Caco-2 (cell line): ENCODE measurements around the gene TNFAIP8. TPM values are rescaled to one million over a fixed set of nuclear protein-coding genes. Genes with fewer than 3 reads are reported as not detected.

Source experiments
- BruUV-seq: library from RNA; stranded (reverse); fragments of 400-500 nt; replicated peaks from 2 replicates; lab custom pipeline; 2021; lab: Mats Ljungman, UMichigan
- CTCF ChIA-PET: fragments of 300-600 bp; sonication (Branson Sonifier 250); formaldehyde crosslinking; loops from one replicate; lab custom pipeline; 2022; ENCODE audit warnings: antibody characterized with exemption; lab: Charles Lee
- POLR2A ChIA-PET: fragments of 300-600 bp; sonication (Branson Sonifier 250); formaldehyde crosslinking; loops from one replicate; lab custom pipeline; 2022; ENCODE audit warnings: antibody characterized with exemption; lab: Charles Lee
- DNase-seq, 2 experiments: peaks; one replicate each; pipeline versions ENCODE4 v3.0.0 to v3.0.0-alpha.2; 2020 to 2022
- H3K27me3 ChIP-seq: replicated peaks from 2 replicates; pipeline ENCODE4 v1.6.0; 2011; ENCODE audit warnings: low read length; ENCODE audit not compliant: control insufficient read depth, insufficient read depth
- H3K36me3 ChIP-seq: 2 replicates; pipeline ENCODE4 v1.5.1; 2011; ENCODE audit warnings: low read length; ENCODE audit not compliant: control insufficient read depth, insufficient read depth
- H3K4me1 ChIP-seq: fragments of 250-450 bp; sonication (Bioruptor Pico); 2 replicates; pipeline ENCODE4 v1.5.1; 2020; ENCODE audit warnings: mild to moderate bottlenecking
- H3K4me3 ChIP-seq: 2 replicates; pipeline ENCODE4 v1.5.1; 2011; ENCODE audit warnings: low read depth, mild to moderate bottlenecking, control low read depth, low read length
- H3K9me3 ChIP-seq: fragments of 250-450 bp; sonication (Bioruptor Pico); 2 replicates; pipeline ENCODE4 v1.5.1; 2020; ENCODE audit warnings: mild to moderate bottlenecking, moderate library complexity
- H3K27ac Mint-ChIP-seq: one replicate; pipeline ENCODE4 v1.8.0; 2022; ENCODE audit warnings: mixed read lengths; ENCODE audit not compliant: unreplicated experiment
- H3K27me3 Mint-ChIP-seq: one replicate; pipeline ENCODE4 v1.8.0; 2022; ENCODE audit warnings: mixed read lengths; ENCODE audit not compliant: insufficient read depth, unreplicated experiment
- H3K36me3 Mint-ChIP-seq: one replicate; pipeline ENCODE4 v1.8.0; 2022; ENCODE audit warnings: mild to moderate bottlenecking, mixed read lengths; ENCODE audit not compliant: insufficient read depth, unreplicated experiment
- H3K4me1 Mint-ChIP-seq: one replicate; pipeline ENCODE4 v1.8.0; 2022; ENCODE audit warnings: low read depth, mixed read lengths; ENCODE audit not compliant: unreplicated experiment
- H3K4me3 Mint-ChIP-seq: one replicate; pipeline ENCODE4 v1.8.0; 2022; ENCODE audit warnings: mild to moderate bottlenecking, moderate library complexity, mixed read lengths; ENCODE audit not compliant: unreplicated experiment
- H3K9me3 Mint-ChIP-seq: one replicate; pipeline ENCODE4 v1.8.0; 2022; ENCODE audit warnings: mixed read lengths; ENCODE audit not compliant: unreplicated experiment
- CTCF ChIP-seq, 2 experiments: fragments of 200-600 bp in 1 of 2; IDR thresholded peaks; 1 replicate in 1 of 2; 2 replicates in 1 of 2; pipeline versions ENCODE4 v1.5.1 to v1.8.0; 2011 to 2022; ENCODE audit warnings: antibody characterized with exemption in 1 of 2, control low read depth in 1 of 2, inconsistent platforms in 1 of 2, low read depth in 1 of 2, low read length in 1 of 2, mild to moderate bottlenecking in 1 of 2, moderate library complexity in 1 of 2; ENCODE audit not compliant: insufficient read depth in 1 of 2, severe bottlenecking in 1 of 2, unreplicated experiment in 1 of 2
- intact Hi-C: fragments of 100-400 bp; cut with micrococcal nuclease; formaldehyde crosslinking; loops from one replicate; pipeline ENCODE4 v1.10.0; 2022; ENCODE audit not compliant: unreplicated experiment
- total RNA-seq: library from RNA; stranded (reverse); gene quantifications from 2 replicates; pipeline ENCODE4 v1.2.3, GENCODE V29; 2022

TNFAIP8 gene
- total RNA-seq, 1 experiment from 2014 or later, result 7.4 TPM

- Histone ChIP-seq H3K4me1 (peaks cover 4% of the 10 kb centered on the region; the same call in 1 of the 2 replicates), H3K36me3 (no peaks in the 10 kb centered on the region), H3K4me3 (no peak overlapping the region), H3K9me3 (no peaks in the 10 kb centered on the region), H3K27me3 (no peaks in the 10 kb centered on the region)
- CTCF ChIA-PET, result no interaction called here
- no peaks in the 10 kb centered on the region for H3K9me3 Mint-ChIP-seq
- H3K4me3 Mint-ChIP-seq, result no peak overlapping the region
- H3K27me3 Mint-ChIP-seq, result no peaks in the 10 kb centered on the region
- no peak overlapping the region for H3K27ac Mint-ChIP-seq
- POLR2A ChIA-PET, result no interaction called here
- intact Hi-C loops, result no loop called here
- H3K36me3 Mint-ChIP-seq, result no peaks in the 10 kb centered on the region
- BruUV-seq, result no TSS peak
- peaks cover 25% of the 10 kb centered on the region for H3K4me1 Mint-ChIP-seq
- DNase-seq, result no peak
- no peak for TF ChIP-seq CTCF (IDR thresholded peaks at IDR 0.05; ENCODE audit: insufficient read depth in 1 of 2, low read depth in 1 of 2, low read length in 1 of 2, severe bottlenecking in 1 of 2, unreplicated experiment in 1 of 2)
Measured at GRCh38 chr5:119329666-119330065, 26.2 kb upstream of the TNFAIP8 start.

GRCh38 chr5:119330367-119331183 lies 25.2 kb upstream of the TNFAIP8 start:
- Histone ChIP-seq H3K4me3 (no peak overlapping the region), H3K27me3 (no peaks in the 10 kb centered on the region), H3K9me3 (no peaks in the 10 kb centered on the region), H3K4me1 (no peaks in the 10 kb centered on the region; the same call in 1 of the 2 replicates), H3K36me3 (no peaks in the 10 kb centered on the region)
- ChIA-PET POLR2A (no interaction called here), CTCF (interaction anchor here (1.2 kb wide), 1 partner anchor 82 kb away, joined by 3 read pairs; no protein-coding TSS in a partner anchor)
- TF ChIP-seq CTCF (IDR thresholded peaks at IDR 0.05; ENCODE audit: insufficient read depth in 1 of 2, low read depth in 1 of 2, low read length in 1 of 2, severe bottlenecking in 1 of 2, unreplicated experiment in 1 of 2), result no peak
- no TSS peak for BruUV-seq
- H3K36me3 Mint-ChIP-seq, result no peaks in the 10 kb centered on the region
- no peak overlapping the region for H3K27ac Mint-ChIP-seq
- H3K4me3 Mint-ChIP-seq, result no peak overlapping the region
- H3K9me3 Mint-ChIP-seq, result no peaks in the 10 kb centered on the region
- H3K4me1 Mint-ChIP-seq, result peaks cover 28% of the 10 kb centered on the region
- intact Hi-C loops, result no loop called here
- no peak for DNase-seq
- no peaks in the 10 kb centered on the region for H3K27me3 Mint-ChIP-seq

GRCh38 chr5:119331566-119332095 lies 24.2 kb upstream of the TNFAIP8 start:
- Mint-ChIP-seq H3K9me3 (no peaks in the 10 kb centered on the region), H3K36me3 (no peaks in the 10 kb centered on the region), H3K4me3 (no peak overlapping the region), H3K27ac (no peak overlapping the region), H3K27me3 (no peaks in the 10 kb centered on the region), H3K4me1 (peaks cover 20% of the 10 kb centered on the region)
- no peaks in the 10 kb centered on the region for H3K27me3 ChIP-seq
- ChIA-PET CTCF (interaction anchor here (1.2 kb wide), 1 partner anchor 81 kb away, joined by 3 read pairs; no protein-coding TSS in a partner anchor), POLR2A (no interaction called here)
- H3K4me1 ChIP-seq, result no peaks in the 10 kb centered on the region; the same call in 1 of the 2 replicates
- H3K36me3 ChIP-seq, result no peaks in the 10 kb centered on the region
- no peak for DNase-seq
- no peak for TF ChIP-seq CTCF (IDR thresholded peaks at IDR 0.05; ENCODE audit: insufficient read depth in 1 of 2, low read depth in 1 of 2, low read length in 1 of 2, severe bottlenecking in 1 of 2, unreplicated experiment in 1 of 2)
- H3K4me3 ChIP-seq, result no peak overlapping the region
- intact Hi-C loops, result no loop called here
- H3K9me3 ChIP-seq, result no peaks in the 10 kb centered on the region
- BruUV-seq, result no TSS peak
